ENCODE measurements around the gene BEND3.
"Not testable (repeated sequence)": the region's sequence is repeated elsewhere in the genome, so short reads cannot be mapped to it uniquely, and the experiment has no call there.

Gene BEND3

GRCh38 chr6:107120404-107120803, 5.1 kb upstream of the BEND3 start:
- FAIRE-seq = no peak

DNA sequence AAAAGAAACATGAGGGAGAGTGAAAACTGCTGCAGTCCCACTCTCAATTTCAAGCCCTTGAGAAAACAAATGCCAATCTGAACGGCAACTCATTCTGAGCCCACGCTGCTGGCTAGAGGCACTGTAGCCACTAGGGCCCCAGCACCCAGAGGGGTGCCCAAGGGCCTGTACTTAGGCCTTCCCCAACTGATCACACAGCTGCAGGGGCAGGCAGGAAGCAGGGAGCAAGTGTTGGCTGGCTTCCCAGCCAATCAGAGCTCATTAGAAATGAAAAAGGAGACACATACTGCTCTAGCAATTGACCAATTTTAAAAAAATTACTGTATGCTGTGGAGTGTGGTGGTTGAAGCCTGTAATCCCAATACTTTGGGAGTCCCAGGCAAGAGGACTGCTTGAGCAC, 3.7 kb upstream of the BEND3 start:
- no peak for FAIRE-seq

GRCh38 chr6:107118540-107118939, 3.2 kb upstream of the BEND3 start:
- not testable (repeated sequence) for FAIRE-seq

DNA sequence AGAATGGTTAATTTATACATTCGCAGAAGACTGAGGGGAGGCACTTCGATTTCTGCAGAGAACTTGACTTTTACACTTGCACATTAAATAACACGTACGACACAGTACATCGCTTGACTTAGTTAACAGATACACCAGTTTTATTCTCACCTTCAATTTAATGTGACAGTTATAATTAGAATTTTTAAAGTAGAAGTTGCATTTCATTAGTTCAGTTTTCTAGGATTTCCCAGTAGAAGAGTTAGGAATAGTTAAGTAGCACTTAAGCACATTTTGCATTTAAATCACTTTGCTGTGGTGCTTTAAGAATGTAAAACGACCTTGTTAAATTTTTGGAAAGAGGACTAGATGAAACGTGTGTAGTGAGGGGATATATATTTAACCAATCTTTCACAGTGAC, 1.6 kb upstream of the BEND3 start:
- peak; percentile 28 for FAIRE-seq

DNA sequence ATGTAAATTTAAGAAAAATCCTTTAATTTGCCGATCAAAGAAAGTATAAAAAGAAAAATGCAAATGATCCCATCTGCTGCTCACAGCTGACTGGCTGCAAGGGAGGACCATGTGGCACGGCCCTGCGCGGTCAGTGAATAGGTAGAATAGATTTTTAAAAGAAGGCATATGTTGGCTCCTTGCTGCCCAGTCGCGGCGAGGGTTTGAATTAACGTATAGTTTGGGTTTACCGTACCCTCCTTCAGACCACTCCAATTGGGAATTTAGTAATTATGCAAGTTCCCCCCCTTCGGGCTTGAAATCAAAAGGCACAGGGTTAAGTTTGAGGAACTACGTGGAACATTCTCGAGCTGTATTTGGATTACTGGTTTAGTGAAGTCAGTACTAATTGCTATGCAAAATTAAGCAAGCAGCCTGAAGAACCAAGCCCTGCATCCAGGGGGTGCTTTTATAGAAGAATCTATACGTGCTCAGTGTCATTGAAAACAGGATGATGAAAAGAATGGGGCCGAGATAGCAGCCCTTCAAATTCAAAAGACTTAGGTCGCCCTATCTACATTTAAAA, 1.1 kb upstream of the BEND3 start:
- FAIRE-seq = peak; percentile 84

- no peak for FAIRE-seq
Observed at GRCh38 chr6:107115695-107116327, 496 bp upstream of the BEND3 start.

- FAIRE-seq = no peak
Observed at GRCh38 chr6:107114213-107114925, 946 bp downstream of the BEND3 start.

DNA sequence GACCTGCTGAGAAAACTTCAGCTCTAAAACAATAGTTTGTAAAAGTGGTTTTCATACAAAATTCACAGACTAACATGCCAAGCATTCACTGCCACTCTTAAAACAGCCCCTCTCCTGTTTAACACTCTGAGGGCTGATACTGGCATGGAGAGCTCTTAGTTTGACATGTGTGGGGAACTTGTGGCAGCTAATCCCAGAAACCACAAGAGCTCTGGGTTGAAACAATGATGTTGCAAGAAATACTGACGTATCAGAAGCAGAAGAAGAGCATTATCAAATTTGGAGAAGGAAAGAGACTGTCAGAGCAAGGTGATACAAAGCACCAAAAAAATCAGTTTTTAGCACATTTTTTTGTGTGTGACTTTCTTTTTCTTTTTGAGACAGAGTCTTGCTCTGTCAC, 5.1 kb downstream of the BEND3 start:
- FAIRE-seq = no peak

DNA sequence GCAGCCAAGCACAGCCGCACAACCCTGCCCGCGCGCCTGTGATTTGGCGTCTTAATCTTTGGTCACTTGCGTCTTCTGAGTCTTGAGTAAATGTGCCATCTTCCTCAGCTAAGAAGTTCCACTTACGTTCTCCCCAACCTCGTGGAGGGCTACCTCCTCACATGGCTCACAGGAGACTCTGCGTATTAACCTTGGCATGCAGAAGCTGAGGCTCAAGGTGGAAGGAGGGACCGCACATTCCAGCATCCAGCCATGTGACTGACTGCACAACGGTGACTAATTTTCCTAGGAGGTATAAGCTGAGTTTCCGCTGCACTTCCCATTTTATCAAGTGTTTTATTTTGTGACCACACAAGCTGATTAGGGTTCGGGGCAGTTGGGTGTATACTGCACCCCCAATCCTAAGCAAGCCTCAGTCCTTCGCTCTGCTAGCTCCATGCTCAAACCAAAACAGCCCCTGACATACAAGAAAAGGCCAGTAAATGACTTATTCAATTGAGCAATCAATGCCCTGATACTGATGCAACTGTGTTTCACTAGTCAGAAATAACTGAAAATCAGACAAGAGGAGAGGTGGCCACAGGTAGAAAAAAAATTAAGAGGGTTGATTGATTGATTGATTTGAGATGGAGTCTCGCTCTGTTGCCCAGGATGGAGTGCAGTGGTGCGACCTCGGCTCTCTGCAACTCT, 7.0 kb downstream of the BEND3 start:
- peak; percentile 97 for FAIRE-seq

DNA sequence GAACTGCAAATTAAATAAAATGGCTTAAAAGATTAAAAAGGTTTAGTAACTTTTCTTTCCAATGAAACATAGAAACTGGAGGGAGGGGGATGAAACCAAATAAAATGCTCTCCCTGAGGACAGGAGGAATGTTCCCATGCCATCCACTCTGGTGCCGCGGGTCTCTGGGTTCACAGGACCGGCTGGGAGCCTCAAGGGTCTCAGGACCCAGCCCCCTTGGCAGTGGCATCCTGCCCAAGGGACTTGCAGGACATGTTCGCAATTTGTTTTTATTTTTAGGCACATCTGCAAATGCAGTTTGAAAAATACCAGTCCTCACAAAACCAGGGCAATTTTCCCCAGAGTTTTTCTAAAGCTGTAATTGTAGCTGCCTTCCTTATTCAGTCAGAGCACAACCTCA, 7.5 kb downstream of the BEND3 start:
- no peak for FAIRE-seq

- no peak for FAIRE-seq
Observed at GRCh38 chr6:107106165-107106564, 9.2 kb downstream of the BEND3 start.

GRCh38 chr6:107105511-107106116, 9.7 kb downstream of the BEND3 start:
- no peak for FAIRE-seq

- no peak for FAIRE-seq
Observed at GRCh38 chr6:107103082-107103481, 12.2 kb downstream of the BEND3 start.

DNA sequence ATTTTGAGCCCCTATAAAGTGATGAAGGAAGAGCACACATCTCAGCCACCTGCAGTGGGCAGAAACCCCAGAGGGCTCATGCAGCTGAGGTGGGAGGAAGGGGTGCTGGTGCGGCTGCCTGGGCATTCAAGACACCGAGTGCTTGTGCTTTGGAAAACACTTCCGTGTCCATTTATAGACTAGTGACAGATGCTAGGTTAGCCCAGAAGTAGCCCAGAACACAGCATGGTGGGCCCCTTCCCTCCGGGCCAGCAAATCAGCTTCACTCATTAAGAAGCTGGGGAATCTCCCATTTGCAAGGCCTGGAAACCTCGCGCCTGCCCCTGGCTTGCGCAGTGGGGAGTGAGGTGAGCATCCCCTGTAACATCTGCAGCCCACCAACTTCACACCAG, 12.9 kb downstream of the BEND3 start:
- no peak for FAIRE-seq

DNA sequence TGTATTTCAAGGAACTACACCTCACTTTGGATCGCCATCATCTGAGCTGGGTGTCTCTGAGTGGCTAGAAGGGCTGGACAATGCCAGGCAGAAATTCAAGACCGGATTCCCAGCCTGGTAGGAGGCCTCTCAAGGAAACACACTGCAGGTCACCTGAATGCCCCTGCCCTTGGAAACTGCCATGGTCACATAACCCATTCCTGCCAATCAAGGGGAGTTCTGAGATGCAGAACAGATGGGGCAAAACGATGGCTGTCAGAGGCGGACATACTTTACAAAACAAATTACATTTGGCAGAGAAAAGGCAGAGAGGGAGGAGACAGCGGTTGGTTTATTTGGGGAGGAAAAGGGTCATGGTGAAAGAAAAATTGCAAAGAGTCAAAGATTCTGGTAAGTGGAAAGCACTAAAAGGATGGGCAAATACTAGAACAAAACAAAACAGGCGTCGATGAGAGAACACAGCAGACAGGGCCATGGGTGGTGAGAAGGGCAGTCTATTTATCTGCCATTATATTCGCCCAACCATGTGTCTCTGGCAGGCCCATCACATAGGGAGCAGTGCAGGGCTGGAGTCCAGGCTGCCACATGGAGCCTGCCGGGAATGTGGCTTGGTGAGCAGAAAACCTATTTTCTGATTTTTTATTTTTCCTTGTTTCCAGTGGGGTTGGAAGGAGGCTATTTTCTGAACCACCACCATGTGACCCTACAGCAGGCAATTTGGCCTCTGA, 13.5 kb downstream of the BEND3 start:
- no peak for FAIRE-seq

- no peak for FAIRE-seq
Observed at GRCh38 chr6:107101211-107101610, 14.1 kb downstream of the BEND3 start.

- no peak for FAIRE-seq
Observed at GRCh38 chr6:107098436-107099307, 16.6 kb downstream of the BEND3 start.

- not testable (repeated sequence) for FAIRE-seq
Observed at GRCh38 chr6:107084459-107084858, 30.9 kb downstream of the BEND3 start.

- FAIRE-seq = no peak
Observed at GRCh38 chr6:107083921-107084320, 31.4 kb downstream of the BEND3 start.

DNA sequence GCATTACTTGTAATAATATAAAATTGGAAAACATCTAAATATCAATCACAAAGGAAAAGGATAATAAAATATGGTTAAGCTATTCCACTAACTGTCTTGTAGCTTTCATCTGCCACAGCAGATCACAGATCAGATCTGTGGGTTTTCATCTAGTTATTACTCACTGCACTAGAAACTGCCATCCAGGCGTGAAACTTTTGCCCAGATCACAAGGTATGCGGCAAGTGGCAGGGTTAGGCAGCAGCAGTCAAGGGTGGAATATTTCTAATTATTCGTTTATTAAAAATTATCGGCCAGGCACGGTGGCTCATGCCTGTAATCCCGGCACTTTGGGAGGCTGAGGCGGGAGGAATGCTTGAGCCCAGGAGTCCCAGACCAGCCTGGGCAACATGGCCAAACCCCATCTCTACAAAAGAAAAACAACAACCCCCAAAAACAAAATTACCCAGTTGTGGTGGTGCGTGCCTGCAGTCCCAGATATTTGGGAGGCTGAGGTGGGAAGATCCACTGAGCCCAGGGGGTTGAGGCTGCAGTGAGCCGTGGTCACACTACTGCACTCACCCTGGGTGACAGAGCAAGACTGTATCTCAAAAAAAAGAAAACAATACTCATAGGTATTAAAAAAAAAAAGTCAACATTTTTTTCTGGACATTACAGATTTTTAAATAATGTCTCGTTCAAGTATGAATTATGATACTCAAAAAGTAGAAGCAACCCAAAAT, 32.1 kb downstream of the BEND3 start:
- no peak for FAIRE-seq

DNA sequence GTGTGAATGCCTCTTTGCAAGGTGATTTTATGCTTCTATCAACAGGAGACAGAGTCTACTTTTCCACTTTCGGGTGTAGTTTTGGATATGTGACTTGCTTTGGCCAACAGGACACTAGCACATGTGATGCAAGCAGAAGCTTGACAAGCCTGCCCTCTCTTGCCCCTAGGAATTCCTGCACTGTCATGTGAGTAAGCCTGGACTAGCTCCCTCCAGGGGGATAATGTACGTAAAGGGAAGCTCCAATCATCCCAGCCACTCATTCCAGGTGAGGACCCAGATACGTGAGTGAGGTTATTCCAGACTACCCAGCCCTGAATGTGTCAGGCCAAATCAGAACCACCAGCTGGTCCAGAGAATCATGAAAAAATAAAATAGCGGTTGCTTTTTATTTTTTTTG, 33.3 kb downstream of the BEND3 start:
- no peak for FAIRE-seq

Data from G401.6 (cell line).